WTC11 (cell line): ENCODE results near the gene ZNF680.

ENCODE experiments used
- ESRRA ChIP-seq: sonication (generic); formaldehyde crosslinking; IDR thresholded peaks from 2 replicates; pipeline ENCODE4 v1.8.1; 2022; ENCODE audit warnings: mild to moderate bottlenecking, missing genetic modification reagents, borderline replicate concordance
- FOXP4 ChIP-seq: sonication (generic); formaldehyde crosslinking; IDR thresholded peaks from 2 replicates; pipeline ENCODE4 v1.8.0; 2022; ENCODE audit warnings: mild to moderate bottlenecking, missing genetic modification reagents
- KAT7 ChIP-seq: sonication (generic); formaldehyde crosslinking; IDR thresholded peaks from 2 replicates; pipeline ENCODE4 v1.8.1; 2023; ENCODE audit warnings: missing genetic modification reagents, mild to moderate bottlenecking, borderline replicate concordance
- NR2C2 ChIP-seq: sonication (generic); formaldehyde crosslinking; IDR thresholded peaks from 2 replicates; pipeline ENCODE4 v1.8.0; 2022; ENCODE audit warnings: mild to moderate bottlenecking, missing genetic modification reagents
- NR3C1 ChIP-seq: sonication (generic); formaldehyde crosslinking; conservative IDR thresholded peaks from 2 replicates; pipeline ENCODE4 v1.8.1; 2023; ENCODE audit warnings: low read depth, mild to moderate bottlenecking, missing genetic modification reagents
- USF1 ChIP-seq: sonication (generic); formaldehyde crosslinking; IDR thresholded peaks from 2 replicates; pipeline ENCODE4 v1.8.0; 2022; ENCODE audit warnings: mild to moderate bottlenecking, missing genetic modification reagents
- ZNF263 ChIP-seq: sonication (generic); formaldehyde crosslinking; IDR thresholded peaks from 2 replicates; pipeline ENCODE4 v1.8.1; 2022; ENCODE audit warnings: low read depth, mild to moderate bottlenecking, moderate library complexity, missing genetic modification reagents
- TF ChIP-seq, protein P1 (sequence below): fragments of 200-600 bp; IDR thresholded peaks from 2 replicates; pipeline ENCODE4 v1.8.0; 2022; ENCODE audit warnings: antibody characterized with exemption

- no peak for TF ChIP-seq NR3C1
- no peak for TF ChIP-seq ZNF263
- TF ChIP-seq USF1 (CRISPR knock-in tag) = no peak
- TF ChIP-seq, protein P1, sequence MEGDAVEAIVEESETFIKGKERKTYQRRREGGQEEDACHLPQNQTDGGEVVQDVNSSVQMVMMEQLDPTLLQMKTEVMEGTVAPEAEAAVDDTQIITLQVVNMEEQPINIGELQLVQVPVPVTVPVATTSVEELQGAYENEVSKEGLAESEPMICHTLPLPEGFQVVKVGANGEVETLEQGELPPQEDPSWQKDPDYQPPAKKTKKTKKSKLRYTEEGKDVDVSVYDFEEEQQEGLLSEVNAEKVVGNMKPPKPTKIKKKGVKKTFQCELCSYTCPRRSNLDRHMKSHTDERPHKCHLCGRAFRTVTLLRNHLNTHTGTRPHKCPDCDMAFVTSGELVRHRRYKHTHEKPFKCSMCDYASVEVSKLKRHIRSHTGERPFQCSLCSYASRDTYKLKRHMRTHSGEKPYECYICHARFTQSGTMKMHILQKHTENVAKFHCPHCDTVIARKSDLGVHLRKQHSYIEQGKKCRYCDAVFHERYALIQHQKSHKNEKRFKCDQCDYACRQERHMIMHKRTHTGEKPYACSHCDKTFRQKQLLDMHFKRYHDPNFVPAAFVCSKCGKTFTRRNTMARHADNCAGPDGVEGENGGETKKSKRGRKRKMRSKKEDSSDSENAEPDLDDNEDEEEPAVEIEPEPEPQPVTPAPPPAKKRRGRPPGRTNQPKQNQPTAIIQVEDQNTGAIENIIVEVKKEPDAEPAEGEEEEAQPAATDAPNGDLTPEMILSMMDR = no peak
- TF ChIP-seq KAT7 (CRISPR knock-in tag) = no peak
- TF ChIP-seq ESRRA (CRISPR knock-in tag) = no peak
- TF ChIP-seq FOXP4 (CRISPR knock-in tag) = no peak
- TF ChIP-seq NR2C2 (CRISPR knock-in tag) = no peak
Measured at GRCh38 chr7:64555046-64555445, 7.8 kb downstream of the ZNF680 start.
